GM19023 (cell line): ENCODE data around the gene HDGFL2.

ENCODE experiments used
- ATAC-seq: cut with Tn5 transposase; IDR thresholded peaks from one replicate; pipeline ENCODE4 v1.9.1; 2021; ENCODE audit warnings: mild to moderate bottlenecking, moderate library complexity; ENCODE audit not compliant: unreplicated experiment

The HDGFL2 gene

DNA sequence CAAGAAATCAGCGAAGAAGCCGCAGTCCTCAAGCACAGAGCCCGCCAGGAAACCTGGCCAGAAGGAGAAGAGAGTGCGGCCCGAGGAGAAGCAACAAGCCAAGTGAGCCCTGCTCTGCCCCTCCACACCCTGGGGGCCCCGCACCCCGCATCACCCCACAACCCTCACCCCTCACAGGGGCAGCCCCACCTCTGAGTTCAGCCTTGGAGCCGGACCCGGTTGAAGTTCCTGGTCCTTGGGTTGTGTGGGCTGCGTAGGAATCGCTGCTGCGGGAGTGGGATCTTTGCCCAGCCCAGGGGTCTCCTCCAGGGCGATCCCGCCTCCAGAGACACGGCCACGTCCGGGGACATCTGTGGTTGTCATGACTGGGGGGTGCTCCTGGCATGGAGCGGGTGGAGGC is 24.2 kb downstream of the HDGFL2 start:
- ATAC-seq: no peak

DNA sequence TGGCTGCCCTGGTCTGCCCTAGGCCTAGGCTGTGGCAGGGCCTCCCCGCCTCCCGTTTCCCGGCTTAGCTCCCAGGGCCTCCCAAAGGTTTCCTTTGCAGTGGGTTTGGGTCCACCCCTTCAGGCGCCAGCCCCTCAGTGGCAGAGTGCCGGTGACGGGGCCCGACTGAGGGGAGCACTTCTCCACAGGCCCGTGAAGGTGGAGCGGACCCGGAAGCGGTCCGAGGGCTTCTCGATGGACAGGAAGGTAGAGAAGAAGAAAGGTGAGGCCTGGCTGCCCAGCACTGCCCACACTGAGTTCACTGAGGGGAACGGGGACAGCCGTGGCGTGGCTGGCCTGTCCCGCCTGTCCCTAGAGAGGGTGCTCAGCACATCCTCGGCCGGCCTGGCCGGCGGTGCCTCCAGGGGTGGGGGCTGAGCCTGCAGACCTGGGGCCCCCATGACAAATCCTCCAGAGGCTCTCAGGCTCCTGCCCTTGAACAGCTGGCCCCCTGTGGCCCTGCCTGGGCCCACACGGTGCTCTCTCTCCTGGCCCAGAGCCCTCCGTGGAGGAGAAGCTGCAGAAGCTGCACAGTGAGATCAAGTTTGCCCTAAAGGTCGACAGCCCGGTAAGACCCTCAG is 25.8 kb downstream of the HDGFL2 start:
- no peak for ATAC-seq

- ATAC-seq: no peak
Measured at GRCh38 chr19:4498694-4499093, 26.6 kb downstream of the HDGFL2 start.

DNA sequence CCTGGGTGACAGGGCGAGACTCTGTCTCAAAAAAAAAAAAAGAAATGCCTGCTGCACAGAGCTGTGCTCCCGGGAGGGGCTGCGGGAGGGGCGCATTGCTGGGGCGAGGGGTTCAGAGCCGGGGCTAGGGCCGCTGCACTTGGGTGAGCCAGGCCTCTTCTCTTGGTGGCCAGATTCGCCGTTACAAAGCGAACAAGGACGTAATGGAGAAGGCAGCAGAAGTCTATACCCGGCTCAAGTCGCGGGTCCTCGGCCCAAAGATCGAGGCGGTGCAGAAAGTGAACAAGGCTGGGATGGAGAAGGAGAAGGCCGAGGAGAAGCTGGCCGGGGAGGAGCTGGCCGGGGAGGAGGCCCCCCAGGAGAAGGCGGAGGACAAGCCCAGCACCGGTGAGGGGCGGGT is 27.2 kb downstream of the HDGFL2 start:
- ATAC-seq: no peak

DNA sequence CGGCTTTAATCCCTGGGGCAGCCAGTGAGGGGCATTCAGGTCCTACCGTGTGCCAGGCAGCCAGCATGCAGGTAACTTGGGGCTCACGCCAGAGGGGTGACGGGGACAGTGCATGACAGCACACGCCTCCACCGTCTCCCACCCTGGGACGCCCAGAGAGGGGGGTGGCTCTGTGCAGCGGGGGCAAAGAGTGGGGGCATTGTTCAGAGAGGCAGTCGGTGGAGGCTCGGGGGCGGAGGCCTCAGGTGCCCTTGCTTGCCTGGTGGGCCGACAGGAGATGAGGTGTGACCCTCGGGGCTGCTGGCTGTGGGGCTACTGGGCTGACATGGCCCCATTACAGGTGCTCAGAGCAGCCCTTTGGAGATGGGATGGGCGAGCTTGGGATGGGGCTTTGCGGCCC is 27.8 kb downstream of the HDGFL2 start:
- ATAC-seq: no peak

DNA sequence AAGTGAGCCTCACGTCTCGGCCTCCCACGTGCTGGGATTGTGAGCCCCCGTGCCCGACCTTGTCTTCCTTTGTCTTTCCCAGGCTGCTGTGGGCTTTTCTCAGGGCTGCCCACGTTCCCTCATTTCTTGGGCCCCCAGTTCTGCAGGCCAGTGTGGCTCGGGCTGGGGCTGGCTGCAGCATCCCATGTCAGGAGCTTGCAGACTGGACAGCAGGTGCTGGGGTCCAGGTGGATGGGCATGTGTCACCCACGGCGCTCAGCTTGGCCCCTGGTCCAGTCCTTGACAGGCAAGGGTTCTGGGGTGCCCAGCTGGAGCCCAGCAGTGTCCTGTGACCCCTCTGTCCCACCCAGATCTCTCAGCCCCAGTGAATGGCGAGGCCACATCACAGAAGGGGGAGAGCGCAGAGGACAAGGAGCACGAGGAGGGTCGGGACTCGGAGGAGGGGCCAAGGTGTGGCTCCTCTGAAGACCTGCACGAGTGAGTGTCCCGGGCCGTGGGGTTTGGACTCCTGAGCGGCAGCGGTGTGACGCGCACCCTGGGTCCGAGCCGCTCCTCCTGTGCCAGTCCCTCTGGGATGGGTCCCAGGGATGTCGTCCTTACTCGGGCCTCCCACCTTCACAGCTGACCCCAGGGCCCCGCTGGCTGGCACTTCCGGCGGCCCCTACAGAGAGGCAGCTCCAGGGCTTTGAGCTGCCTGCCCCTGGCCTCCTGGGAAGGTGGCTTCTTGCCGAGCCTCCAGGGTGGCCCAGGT is 28.9 kb downstream of the HDGFL2 start:
- no peak for ATAC-seq

- ATAC-seq: no peak
Measured at GRCh38 chr19:4501691-4502090, 29.6 kb downstream of the HDGFL2 start.

DNA sequence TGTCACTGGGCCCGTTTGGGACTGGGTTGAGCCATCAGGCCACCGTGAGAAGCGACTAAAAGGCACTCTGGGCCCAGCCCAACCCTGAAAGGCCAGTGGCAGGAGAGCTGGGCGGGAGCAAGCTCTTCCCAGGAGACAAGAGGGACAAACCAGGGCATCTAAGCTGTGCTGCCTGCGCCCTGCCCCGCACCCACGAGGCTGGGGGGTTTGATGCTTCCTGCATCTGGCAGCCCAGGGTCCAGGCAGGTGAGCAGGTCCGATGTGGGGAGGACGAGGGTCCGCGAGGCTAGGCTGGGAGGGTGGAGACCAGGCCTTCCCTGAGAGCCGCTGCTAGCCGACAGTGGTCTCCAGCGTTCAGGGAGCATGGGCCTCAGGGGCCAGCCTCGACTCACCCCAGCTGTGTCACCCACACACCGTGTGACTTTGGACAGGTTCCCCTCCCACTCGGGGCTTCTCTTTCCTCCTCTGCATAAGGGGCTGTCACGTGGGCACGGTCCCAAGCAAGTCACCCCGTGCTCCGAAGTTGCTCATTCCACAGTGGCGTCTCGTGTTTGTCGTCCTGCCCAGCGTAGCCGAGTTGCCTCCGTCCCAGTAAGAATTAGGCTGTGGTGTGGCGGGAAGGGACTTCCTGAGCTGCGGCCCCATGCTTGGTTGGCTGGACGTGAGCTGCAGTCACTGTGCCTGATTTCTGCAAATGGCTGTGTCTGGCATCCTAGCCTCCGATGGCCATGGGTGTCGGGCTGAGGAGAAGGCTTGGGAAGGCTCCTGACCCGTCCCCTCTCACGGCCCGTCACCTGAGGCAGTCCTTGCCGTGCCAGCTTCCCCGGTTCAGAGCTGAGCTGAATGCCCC is 30.4 kb downstream of the HDGFL2 start:
- no peak for ATAC-seq

DNA sequence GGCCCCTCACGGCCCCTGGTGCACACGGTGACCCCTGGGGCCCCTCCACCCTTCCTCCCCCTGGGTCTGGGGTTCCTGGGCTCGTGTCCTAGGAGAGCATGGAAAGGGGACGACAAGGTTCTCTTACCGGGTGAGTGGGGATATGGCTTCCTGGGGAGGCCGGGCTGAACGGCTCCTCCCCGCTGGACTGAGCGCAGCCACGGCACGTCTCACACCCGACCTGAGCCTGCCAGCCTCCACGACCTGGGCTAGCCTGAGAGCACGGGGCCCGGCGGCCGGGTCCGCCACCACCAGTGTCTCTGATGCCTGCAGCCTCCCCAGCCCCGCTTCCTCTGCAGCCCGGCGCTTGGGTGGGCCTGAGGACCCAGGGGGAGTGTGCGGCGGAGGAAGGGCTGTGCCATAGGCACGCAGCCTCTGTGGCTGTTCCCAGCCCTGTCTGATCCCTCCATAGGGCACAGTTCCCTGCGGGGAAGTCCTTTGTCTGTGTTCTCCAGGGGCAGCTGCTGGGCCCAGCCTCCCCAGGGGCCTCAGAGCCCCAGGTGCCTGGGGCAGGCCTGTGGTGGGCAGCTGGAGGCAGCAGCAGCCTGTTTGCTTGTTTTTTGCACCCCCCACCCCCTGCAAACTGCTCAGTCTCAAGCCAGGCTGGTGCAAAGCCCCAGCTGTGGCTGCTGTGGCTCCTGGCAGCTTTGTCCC is 31.2 kb downstream of the HDGFL2 start:
- ATAC-seq: no peak

GRCh38 chr19:4503825-4504170 is 31.7 kb downstream of the HDGFL2 start:
- no peak for ATAC-seq

- no peak for ATAC-seq
Measured at GRCh38 chr19:4504297-4504701, 32.2 kb downstream of the HDGFL2 start.

- no peak for ATAC-seq
Measured at GRCh38 chr19:4504891-4505569, 32.9 kb downstream of the HDGFL2 start.

DNA sequence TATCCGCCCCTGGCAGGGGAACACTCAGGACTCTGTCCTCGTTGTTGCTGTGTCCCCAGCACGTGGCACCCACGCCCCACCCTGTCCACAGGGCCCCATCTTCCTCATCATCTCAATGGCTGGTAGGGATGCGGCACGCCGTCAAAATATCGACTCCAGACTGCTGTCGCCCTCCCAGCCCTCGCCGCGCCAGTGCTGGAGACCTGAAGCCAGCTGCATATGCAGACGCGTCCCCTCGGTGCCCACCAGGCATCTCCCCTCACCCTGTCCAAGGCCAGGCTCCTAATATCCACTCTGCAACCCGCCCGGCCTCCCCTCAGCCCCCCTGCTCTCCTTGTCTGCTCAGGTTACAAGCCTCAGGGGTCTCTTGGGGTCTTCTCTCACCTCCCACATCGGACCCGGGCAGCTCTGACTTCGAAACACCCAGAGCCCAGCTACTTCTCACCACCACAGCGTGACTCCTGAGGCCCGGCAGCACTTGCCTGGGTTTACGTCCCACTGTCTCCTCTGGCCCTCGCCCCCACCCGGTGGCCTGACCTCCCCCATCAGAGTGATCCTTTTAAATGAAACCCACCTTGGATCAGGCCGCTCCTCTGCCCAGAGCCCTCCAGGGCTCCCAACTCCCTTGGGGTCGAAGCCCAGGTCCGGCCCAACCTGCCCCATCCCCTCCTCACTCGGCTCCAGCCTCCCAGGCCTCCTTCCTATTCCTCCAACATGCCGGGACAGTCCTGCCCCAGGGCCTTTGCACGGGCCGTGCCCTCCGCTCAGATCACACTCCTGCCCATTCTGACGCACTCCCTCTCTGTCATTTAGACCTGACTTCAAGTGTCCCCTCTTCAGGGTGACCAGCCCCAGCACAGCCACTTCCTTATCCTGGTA is 33.7 kb downstream of the HDGFL2 start:
- ATAC-seq: no peak

DNA sequence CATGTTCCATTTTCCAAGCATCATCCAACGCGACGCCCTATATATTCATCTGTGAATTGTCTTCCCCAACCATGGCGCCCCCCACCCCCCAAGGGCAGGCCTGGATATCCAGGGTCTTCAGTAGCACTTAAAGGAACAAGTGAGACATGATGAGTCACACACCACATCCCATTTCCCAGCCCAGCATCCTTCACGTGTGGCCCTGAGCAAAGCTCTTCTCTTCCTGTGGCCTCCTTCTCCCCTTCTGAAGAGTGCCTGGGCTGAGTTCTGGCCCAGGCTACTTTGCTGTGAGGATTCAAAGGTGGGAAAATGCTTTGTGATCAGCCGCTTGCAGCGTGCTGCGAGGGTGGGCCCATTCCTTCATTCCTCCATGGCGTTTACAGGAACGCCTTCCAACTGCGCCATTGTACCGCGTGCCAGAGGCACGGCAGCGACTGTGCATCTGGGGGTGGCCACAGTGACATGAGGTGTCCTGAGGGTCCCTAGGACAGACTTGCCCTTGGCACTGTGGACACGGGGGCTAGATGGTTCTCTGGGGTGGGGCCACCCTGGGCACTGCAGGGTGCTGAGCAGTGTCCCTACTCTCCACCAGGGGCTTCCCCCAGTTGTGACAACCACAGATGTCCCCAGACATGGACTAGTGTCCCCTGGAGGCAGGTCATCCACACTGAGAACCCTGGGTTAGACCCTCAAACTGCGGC is 34.5 kb downstream of the HDGFL2 start:
- no peak for ATAC-seq

- ATAC-seq: no peak
Measured at GRCh38 chr19:4507150-4507452, 35.0 kb downstream of the HDGFL2 start.

DNA sequence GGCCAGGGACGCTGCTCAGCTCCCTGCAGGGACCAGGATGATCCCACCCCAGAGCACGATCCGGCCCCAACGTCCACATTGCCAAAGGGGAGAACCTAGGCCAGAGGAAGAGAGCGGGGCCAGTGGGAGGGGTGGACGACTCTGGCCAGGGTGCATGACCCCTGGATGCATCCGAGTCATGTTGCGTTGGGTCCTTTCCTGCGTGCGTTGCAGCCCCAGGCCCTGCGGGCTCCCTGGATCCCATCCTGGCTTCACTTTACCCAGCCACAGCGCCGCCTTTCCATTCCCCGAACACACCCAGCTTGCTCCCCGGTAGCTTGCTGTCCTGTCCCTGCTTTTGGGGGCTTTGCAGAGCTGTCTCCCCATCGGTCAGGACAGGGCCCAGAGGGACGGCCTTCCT is 35.7 kb downstream of the HDGFL2 start:
- ATAC-seq: no peak

DNA sequence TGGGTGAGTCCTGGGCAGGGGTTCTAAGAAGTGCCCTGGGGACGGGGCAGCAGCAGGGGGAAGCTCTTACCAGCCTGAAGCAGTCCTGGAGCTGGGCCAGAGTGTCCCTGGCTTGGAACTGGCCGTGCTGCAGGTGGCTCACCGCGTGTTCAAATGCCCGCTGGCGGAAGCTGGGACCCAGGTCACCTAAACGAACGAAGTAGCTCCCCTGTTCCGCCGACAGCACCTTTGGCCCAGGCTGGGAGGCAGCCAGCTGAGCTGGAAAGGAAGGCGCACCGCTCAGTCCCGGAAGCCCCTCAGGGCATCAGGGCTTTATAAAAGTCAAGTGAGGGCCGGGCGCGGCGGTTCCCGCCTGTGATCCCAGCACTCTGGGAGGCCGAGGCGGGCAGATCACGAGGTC is 36.6 kb downstream of the HDGFL2 start:
- ATAC-seq: no peak

GRCh38 chr19:4510435-4511255 is 38.5 kb downstream of the HDGFL2 start:
- no peak for ATAC-seq
